Loucy (cell line): ENCODE results near the gene MICAL3.

Source experiments
- H2AFZ ChIP-seq: fragments of 200-600 bp; sonication (generic); 2 replicates; pipeline ENCODE4 v1.6.0; 2016; ENCODE audit warnings: antibody characterized with exemption, mild to moderate bottlenecking, low read length, moderate library complexity
- H3F3A ChIP-seq: fragments of 200-600 bp; 2 replicates; pipeline ENCODE4 v1.6.0; 2016; ENCODE audit warnings: antibody characterized with exemption, low read depth, mild to moderate bottlenecking
- H3K27me3 ChIP-seq: fragments of 200-600 bp; sonication (generic); 2 replicates; pipeline ENCODE4 v1.6.1; 2014; ENCODE audit warnings: low read length, mild to moderate bottlenecking; ENCODE audit not compliant: insufficient read depth, poor library complexity, severe bottlenecking
- H3K36me3 ChIP-seq: fragments of 200-600 bp; sonication (generic); 2 replicates; pipeline ENCODE4 v1.6.1; 2016; ENCODE audit warnings: low read length; ENCODE audit not compliant: insufficient read depth
- H3K4me1 ChIP-seq: fragments of 200-600 bp; sonication (generic); 2 replicates; pipeline ENCODE4 v1.5.1; 2014; ENCODE audit warnings: low read length, mild to moderate bottlenecking; ENCODE audit not compliant: insufficient read depth, poor library complexity, severe bottlenecking
- H3K4me2 ChIP-seq: fragments of 200-600 bp; sonication (generic); 2 replicates; pipeline ENCODE4 v1.6.0; 2014; ENCODE audit warnings: antibody characterized with exemption, low read length, low read depth, mild to moderate bottlenecking; ENCODE audit not compliant: poor library complexity, severe bottlenecking
- H3K4me3 ChIP-seq: fragments of 200-600 bp; sonication (generic); 2 replicates; pipeline ENCODE4 v1.5.1; 2014; ENCODE audit warnings: low read length, mild to moderate bottlenecking, mixed read lengths; ENCODE audit not compliant: poor library complexity, severe bottlenecking
- H3K79me2 ChIP-seq: fragments of 200-600 bp; sonication (generic); 2 replicates; pipeline ENCODE4 v1.6.1; 2014; ENCODE audit warnings: low read length; ENCODE audit not compliant: insufficient read depth
- H3K9ac ChIP-seq: fragments of 200-600 bp; sonication (generic); 2 replicates; pipeline ENCODE4 v1.6.0; 2014; ENCODE audit warnings: mild to moderate bottlenecking, low read depth, low read length, moderate library complexity; ENCODE audit not compliant: poor library complexity, severe bottlenecking
- H3K9me2 ChIP-seq: fragments of 200-600 bp; sonication (generic); replicated peaks from 2 replicates; pipeline ENCODE4 v1.6.1; 2016; ENCODE audit warnings: low read depth, low read length, mixed read lengths
- H3K9me3 ChIP-seq: fragments of 200-600 bp; sonication (generic); 2 replicates; pipeline ENCODE4 v1.6.1; 2014; ENCODE audit warnings: mild to moderate bottlenecking, antibody characterized with exemption, low read length, low read depth; ENCODE audit not compliant: insufficient read depth
- H4K20me1 ChIP-seq: fragments of 200-600 bp; sonication (generic); 2 replicates; pipeline ENCODE4 v1.6.0; 2014; ENCODE audit warnings: antibody characterized with exemption, low read length, mild to moderate bottlenecking; ENCODE audit not compliant: insufficient read depth, poor library complexity, severe bottlenecking
- EZH2phosphoT487 ChIP-seq: fragments of 200-600 bp; IDR thresholded peaks from 2 replicates; pipeline ENCODE4 v1.6.1; 2018; ENCODE audit warnings: antibody characterized with exemption, mild to moderate bottlenecking, moderate library complexity, borderline replicate concordance
- TF ChIP-seq, protein P1 (sequence below): fragments of 200-600 bp; sonication (generic); conservative IDR thresholded peaks from 2 replicates; pipeline ENCODE4 v1.5.1; 2014; ENCODE audit warnings: mild to moderate bottlenecking, antibody characterized with exemption, low read length

Gene MICAL3

DNA sequence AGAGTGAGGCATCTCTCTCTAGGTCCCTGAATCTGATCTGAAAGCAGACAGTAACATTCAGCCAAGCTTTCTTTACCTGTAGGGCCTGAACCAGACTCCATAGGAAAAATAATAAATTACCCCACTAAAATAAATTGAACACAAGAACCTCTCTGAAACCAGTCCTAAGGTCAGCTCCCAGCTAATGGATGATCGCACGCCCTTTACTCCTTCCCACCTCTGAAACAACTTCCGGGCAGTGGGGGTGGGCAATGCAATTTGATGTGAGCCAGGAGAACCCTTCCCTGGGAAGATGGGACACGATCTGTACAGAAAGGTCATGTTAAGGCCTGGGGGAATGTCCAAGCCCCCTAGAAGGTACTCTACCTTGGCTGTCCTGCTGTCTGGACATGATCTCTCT lies 71.2 kb downstream of the MICAL3 start:
- Histone ChIP-seq H3K9me2 (no peaks in the 10 kb centered on the region), H3K27me3 (no peaks in the 10 kb centered on the region), H3F3A (no peaks in the 10 kb centered on the region), H3K79me2 (peaks cover 83% of the 10 kb centered on the region), H3K4me2 (no peak overlapping the region), H3K4me1 (no peaks in the 10 kb centered on the region), H2AFZ (no peak overlapping the region), H3K9me3 (no peaks in the 10 kb centered on the region), H3K36me3 (no peaks in the 10 kb centered on the region), H3K9ac (no peak overlapping the region), H3K4me3 (no peak overlapping the region), H4K20me1 (peaks cover 7% of the 10 kb centered on the region)
- TF ChIP-seq EZH2phosphoT487: no peak

DNA sequence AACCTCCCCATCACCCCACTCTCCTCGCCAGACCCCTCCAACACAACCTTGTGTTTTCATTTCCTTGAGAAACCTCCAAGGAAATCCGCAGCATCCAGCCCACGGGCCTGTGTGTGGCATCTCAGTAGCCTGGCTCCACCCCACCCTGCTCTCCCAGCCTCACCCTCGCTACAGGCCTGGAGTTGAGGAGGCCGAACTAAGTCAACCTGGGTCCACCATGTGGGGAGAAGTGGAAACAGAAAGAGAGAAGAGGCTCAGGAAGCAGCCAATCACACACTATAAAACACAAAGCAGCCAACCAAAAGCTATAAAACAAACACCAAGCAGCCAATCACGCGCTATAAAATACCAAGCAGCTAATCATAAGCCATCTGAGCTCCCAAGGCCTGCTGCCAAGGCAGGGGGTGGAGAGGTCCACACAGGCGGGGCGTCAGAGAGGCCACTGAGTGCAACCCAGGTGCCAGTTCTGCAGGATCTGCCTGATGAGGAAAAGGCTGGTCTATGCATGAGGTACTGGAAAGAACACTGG lies 72.0 kb downstream of the MICAL3 start:
- H3K27me3 ChIP-seq: no peaks in the 10 kb centered on the region
- H3K9me2 ChIP-seq: no peaks in the 10 kb centered on the region
- H3K79me2 ChIP-seq: peaks cover 86% of the 10 kb centered on the region
- H3K4me1 ChIP-seq: no peaks in the 10 kb centered on the region
- H2AFZ ChIP-seq: no peak overlapping the region
- H3F3A ChIP-seq: no peaks in the 10 kb centered on the region
- no peaks in the 10 kb centered on the region for H3K9me3 ChIP-seq
- H4K20me1 ChIP-seq: peaks cover 9% of the 10 kb centered on the region
- TF ChIP-seq EZH2phosphoT487: no peak
- TF ChIP-seq, protein P1, sequence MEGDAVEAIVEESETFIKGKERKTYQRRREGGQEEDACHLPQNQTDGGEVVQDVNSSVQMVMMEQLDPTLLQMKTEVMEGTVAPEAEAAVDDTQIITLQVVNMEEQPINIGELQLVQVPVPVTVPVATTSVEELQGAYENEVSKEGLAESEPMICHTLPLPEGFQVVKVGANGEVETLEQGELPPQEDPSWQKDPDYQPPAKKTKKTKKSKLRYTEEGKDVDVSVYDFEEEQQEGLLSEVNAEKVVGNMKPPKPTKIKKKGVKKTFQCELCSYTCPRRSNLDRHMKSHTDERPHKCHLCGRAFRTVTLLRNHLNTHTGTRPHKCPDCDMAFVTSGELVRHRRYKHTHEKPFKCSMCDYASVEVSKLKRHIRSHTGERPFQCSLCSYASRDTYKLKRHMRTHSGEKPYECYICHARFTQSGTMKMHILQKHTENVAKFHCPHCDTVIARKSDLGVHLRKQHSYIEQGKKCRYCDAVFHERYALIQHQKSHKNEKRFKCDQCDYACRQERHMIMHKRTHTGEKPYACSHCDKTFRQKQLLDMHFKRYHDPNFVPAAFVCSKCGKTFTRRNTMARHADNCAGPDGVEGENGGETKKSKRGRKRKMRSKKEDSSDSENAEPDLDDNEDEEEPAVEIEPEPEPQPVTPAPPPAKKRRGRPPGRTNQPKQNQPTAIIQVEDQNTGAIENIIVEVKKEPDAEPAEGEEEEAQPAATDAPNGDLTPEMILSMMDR: no peak
- H3K36me3 ChIP-seq: no peaks in the 10 kb centered on the region
- no peak overlapping the region for H3K4me2 ChIP-seq
- H3K4me3 ChIP-seq: no peak overlapping the region
- no peak overlapping the region for H3K9ac ChIP-seq

GRCh38 chr22:17951315-17951714 lies 73.0 kb downstream of the MICAL3 start:
- Histone ChIP-seq H2AFZ (no peak overlapping the region), H3K9me3 (no peaks in the 10 kb centered on the region)

More at GRCh38 chr22:17951315-17951714, 73.0 kb downstream of the MICAL3 start:
- Histone ChIP-seq H3K4me1 (peaks cover 10% of the 10 kb centered on the region), H3K4me2 (no peak overlapping the region), H3F3A (no peaks in the 10 kb centered on the region), H3K4me3 (no peak overlapping the region), H3K27me3 (no peaks in the 10 kb centered on the region), H4K20me1 (peaks cover 9% of the 10 kb centered on the region), H3K9ac (no peak overlapping the region), H3K9me2 (no peaks in the 10 kb centered on the region), H3K79me2 (peaks cover 88% of the 10 kb centered on the region), H3K36me3 (no peaks in the 10 kb centered on the region)
- TF ChIP-seq, protein P1: no peak
- no peak for TF ChIP-seq EZH2phosphoT487
